Bladder microvascular endothelial cell (primary cell): ENCODE measurements around the gene CRABP2. TPM values are rescaled to one million over a fixed set of nuclear protein-coding genes. Genes with fewer than 3 reads are reported as not detected.

Experiments used
- total RNA-seq: library from RNA; depleted of rRNA; stranded (reverse); fragments of >200 nt; gene quantifications from 2 replicates; pipeline ENCODE4 v1.2.3, GENCODE V29; 2014

The CRABP2 gene
- total RNA-seq: not detected in 2 replicates

DNA sequence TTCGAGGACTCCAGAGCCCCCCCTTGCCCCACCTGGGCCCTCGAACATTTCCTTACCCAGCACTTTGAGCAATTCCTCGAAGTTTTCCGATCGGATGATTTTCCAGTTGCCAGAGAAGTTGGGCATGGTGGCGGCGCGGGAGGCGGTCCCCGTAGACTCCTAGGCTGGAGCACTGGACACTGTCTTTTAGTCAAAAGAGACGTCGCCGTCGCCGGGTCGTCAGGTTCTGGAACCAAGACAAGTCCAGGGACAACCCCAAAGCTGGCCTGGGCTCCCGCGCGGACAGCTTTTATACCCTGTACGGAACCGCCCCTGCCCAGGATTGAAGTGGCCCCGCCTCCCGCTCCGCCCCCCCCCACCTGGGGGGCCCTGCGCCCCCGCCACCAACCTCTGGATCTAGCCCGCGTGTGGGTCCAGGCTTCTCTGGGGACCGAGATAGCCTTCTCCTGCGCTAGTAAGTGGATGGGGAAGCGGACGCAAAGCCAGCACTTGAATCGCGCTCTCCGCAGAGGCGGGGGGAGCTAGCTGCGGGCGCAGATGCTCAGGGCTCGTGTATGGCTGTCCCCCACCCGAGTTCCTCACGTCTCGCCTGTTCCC lies at the start of gene CRABP2:
TSS of gene CRABP2 (minus strand) at position 263 of the 597 bp plus-strand sequence. CDS start at position 126, 137 bp downstream.

DNA sequence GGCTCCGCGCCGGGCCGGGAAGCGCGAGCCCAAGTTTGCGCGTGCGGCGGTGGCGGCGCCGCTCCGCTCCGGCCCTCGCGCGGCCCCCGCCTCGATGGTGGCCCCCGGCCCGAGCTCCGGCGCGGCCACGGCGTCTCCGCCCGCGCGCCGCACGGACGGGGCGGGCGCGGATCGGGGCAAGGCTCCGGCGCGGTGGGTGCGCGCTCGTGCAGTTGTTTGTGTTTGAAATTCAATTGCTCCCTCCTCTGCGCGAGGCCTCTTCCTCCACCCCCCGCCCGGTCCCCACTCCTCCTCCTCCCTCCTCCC lies 46.0 kb upstream of the CRABP2 start, which contains the start of gene HDGF:
TSS of gene HDGF (minus strand) at position 225 of the 306 bp plus-strand sequence. CDS start 246 bp downstream, outside the sequence.

DNA sequence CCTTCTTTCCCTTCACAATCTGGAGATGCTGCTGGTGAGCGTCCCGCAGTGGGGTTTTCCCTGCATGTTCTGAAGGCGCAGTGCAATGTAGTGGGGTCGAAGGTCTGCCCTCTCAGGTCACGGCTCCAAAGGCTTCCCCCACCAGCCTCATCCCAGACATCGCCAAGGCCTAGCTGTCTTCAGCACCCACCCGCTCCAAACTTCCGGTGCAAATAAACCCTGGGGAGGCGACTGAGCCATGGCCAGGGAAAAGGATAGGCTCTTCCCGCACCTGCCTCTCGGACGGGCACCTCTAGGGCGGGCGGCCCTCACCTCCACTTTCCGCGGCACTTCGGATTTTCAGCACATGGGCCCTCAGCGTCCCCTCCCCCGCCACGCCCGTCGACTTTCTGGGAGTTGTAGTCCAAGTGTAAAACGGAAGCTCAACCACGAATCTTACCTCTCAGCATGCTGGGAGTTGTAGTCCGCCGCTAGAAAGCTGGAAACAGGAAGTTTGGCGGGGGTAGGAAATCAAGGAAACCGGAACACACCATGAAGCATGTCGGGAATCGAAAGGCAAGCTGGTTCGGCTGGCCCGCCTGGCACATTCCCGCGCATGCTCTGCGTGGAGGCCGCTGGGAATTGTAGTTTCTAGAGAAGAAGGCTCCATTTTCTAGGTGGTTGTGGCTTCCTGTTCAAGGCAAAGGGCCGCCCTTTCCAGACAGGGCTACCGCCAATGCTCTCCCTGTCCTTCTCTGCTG lies 35.5 kb upstream of the CRABP2 start, which contains the start of gene MRPL24:
TSS of gene MRPL24 (minus strand) at position 348 of the 740 bp plus-strand sequence. CDS start 2,384 bp downstream, outside the sequence.

DNA sequence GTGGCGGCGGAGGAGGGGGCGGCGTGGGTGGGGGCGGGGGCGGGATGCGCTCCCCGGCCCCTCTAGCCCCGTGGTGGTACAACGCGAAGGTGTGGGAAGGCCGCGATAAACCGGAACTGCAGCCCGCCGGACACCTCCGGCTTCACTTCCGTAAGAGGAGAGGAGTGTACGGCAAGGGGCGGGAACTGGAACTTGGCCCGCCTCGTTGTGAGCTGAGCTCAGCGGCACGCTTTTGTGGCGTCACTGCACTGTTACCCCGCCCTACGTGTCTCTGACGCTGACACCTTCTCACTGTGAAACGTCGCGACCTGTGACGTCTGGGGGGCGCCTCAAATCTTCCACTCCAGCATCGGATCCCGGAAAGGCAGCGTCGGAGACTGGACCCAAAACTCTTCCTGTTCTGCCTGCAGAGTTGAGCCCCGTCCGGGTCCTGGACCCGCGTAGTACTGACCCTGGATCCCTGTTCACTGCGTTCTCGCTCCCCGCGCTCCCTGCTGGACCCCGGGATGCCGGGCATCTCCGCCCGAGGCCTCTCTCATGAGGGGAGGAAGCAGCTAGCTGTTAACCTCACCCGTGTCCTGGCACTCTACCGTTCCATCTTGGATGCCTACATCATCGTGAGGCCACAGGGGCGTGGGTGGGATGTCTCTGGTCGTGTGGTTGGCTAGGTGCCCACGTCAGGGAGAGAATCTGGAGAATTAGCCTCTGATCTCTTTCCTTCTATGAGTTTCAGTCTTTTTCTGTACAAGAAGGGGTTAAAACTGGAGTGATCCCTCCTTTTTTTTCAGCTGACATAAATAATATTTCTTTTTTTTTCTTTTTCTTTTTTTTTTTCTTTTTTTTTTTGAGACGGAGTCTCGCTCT lies 23.4 kb upstream of the CRABP2 start, which contains the start of gene ISG20L2:
TSS of gene ISG20L2 (minus strand) at position 168 of the 864 bp plus-strand sequence. CDS start 1,114 bp downstream, outside the sequence.

GRCh38 chr1:156727926-156728598 lies 22.7 kb upstream of the CRABP2 start, which contains the start of gene METTL25B:
TSS of gene METTL25B (plus strand) at chr1:156728469. CDS start at chr1:156729105, 636 bp downstream.

GRCh38 chr1:156676820-156677615 lies 28.4 kb downstream of the CRABP2 start, which contains the start of gene NES:
TSS of gene NES (minus strand) at chr1:156677407. CDS start at chr1:156677264, 143 bp downstream.

Other genes starting within 250 kb of the CRABP2 start
- 4.7 and 11.6 TPM in 2 replicates for gene MEF2D, start 204.8 kb downstream of the CRABP2 start, total RNA-seq
- gene IQGAP3, start 133.0 kb downstream of the CRABP2 start, total RNA-seq: 17.2 and 21.5 TPM in 2 replicates
- not detected in 2 replicates for gene TTC24, start 125.9 kb downstream of the CRABP2 start, total RNA-seq
- 52.5 and 61.0 TPM in 2 replicates for gene NAXE, start 113.8 kb downstream of the CRABP2 start, total RNA-seq
- 11.2 and 25.0 TPM in 2 replicates for gene GPATCH4, start 104.1 kb downstream of the CRABP2 start, total RNA-seq
- gene HAPLN2, start 86.2 kb downstream of the CRABP2 start, total RNA-seq: not detected in 2 replicates
- gene BCAN, start 63.5 kb downstream of the CRABP2 start, total RNA-seq: not detected in 2 replicates
- 81.5 and 125 TPM in 2 replicates for gene NES, start 28.2 kb downstream of the CRABP2 start, total RNA-seq
- 5.7 and 13.2 TPM in 2 replicates for gene METTL25B, start 22.9 kb upstream of the CRABP2 start, total RNA-seq
- 4.4 and 9.9 TPM in 2 replicates for gene ISG20L2, start 23.2 kb upstream of the CRABP2 start, total RNA-seq
- gene MRPL24, start 35.5 kb upstream of the CRABP2 start, total RNA-seq: 38.3 and 49.1 TPM in 2 replicates
- 155 and 276 TPM in 2 replicates for gene HDGF, start 46.1 kb upstream of the CRABP2 start, total RNA-seq
- 8.1 and 16.3 TPM in 2 replicates for gene PRCC, start 62.0 kb upstream of the CRABP2 start, total RNA-seq
- not detected in 2 replicates for gene SH2D2A, start 111.3 kb upstream of the CRABP2 start, total RNA-seq
- not detected in 2 replicates for gene INSRR, start 153.5 kb upstream of the CRABP2 start, total RNA-seq
- 0.06 TPM in 1 of 2 replicates, not detected in the other for gene NTRK1, start 155.3 kb upstream of the CRABP2 start, total RNA-seq
- 11.0 and 35.0 TPM in 2 replicates for gene PEAR1, start 188.1 kb upstream of the CRABP2 start, total RNA-seq
- 0.16 and 0.19 TPM in 2 replicates for gene LRRC71, start 215.0 kb upstream of the CRABP2 start, total RNA-seq